Choroid plexus epithelial cell (primary cell): ENCODE measurements around the gene COX10.

ENCODE experiments used
- DNase-seq: peaks from one replicate; pipeline ENCODE4 v3.0.0-alpha.2; 2010; ENCODE audit warnings: low read depth
- H3K4me3 ChIP-seq: 2 replicates; pipeline ENCODE4 v1.5.1; 2011; ENCODE audit warnings: low read depth, mild to moderate bottlenecking, control low read depth, low read length, moderate library complexity
- CTCF ChIP-seq: conservative IDR thresholded peaks from 2 replicates; pipeline ENCODE4 v1.5.1; 2011; ENCODE audit warnings: low read depth, mild to moderate bottlenecking, control low read depth, inconsistent platforms, low read length, moderate library complexity

Gene COX10

GRCh38 chr17:14044702-14045101 lies 24.6 kb upstream of the COX10 start:
- TF ChIP-seq CTCF, result no peak
- no peak overlapping the region for H3K4me3 ChIP-seq
- DNase-seq, result no peak

- TF ChIP-seq CTCF, result no peak
- no peak overlapping the region for H3K4me3 ChIP-seq
- no peak for DNase-seq
These were observed 22.3 kb upstream of the COX10 start for GRCh38 chr17:14046978-14047377.

- DNase-seq, result no peak
- no peak for TF ChIP-seq CTCF
These were observed 21.7 kb upstream of the COX10 start for GRCh38 chr17:14047591-14047990.

GRCh38 chr17:14048169-14048568 lies 21.1 kb upstream of the COX10 start:
- DNase-seq, result no peak
- peak; percentile 54 for TF ChIP-seq CTCF
- H3K4me3 ChIP-seq, result no peak overlapping the region

More at GRCh38 chr17:14047591-14047990, 21.7 kb upstream of the COX10 start:
- H3K4me3 ChIP-seq, result no peak overlapping the region

GRCh38 chr17:14050616-14051015 lies 18.7 kb upstream of the COX10 start:
- no peak overlapping the region for H3K4me3 ChIP-seq
- TF ChIP-seq CTCF, result no peak
- DNase-seq, result no peak

GRCh38 chr17:14051692-14052091 lies 17.6 kb upstream of the COX10 start:
- no peak for TF ChIP-seq CTCF
- no peak overlapping the region for H3K4me3 ChIP-seq
- DNase-seq, result no peak

- no peak for TF ChIP-seq CTCF
- DNase-seq, result peak; percentile 30
These were observed 16.3 kb upstream of the COX10 start for GRCh38 chr17:14052886-14053615.

More at GRCh38 chr17:14052886-14053615, 16.3 kb upstream of the COX10 start:
- H3K4me3 ChIP-seq, result no peak overlapping the region
